HG02759 (cell line): ENCODE data around the gene PRKCD.

ENCODE experiments used
- ATAC-seq: cut with Tn5 transposase; IDR thresholded peaks from one replicate; pipeline ENCODE4 v1.9.1; 2021; ENCODE audit warnings: mild to moderate bottlenecking, moderate library complexity; ENCODE audit not compliant: unreplicated experiment

The PRKCD gene

DNA sequence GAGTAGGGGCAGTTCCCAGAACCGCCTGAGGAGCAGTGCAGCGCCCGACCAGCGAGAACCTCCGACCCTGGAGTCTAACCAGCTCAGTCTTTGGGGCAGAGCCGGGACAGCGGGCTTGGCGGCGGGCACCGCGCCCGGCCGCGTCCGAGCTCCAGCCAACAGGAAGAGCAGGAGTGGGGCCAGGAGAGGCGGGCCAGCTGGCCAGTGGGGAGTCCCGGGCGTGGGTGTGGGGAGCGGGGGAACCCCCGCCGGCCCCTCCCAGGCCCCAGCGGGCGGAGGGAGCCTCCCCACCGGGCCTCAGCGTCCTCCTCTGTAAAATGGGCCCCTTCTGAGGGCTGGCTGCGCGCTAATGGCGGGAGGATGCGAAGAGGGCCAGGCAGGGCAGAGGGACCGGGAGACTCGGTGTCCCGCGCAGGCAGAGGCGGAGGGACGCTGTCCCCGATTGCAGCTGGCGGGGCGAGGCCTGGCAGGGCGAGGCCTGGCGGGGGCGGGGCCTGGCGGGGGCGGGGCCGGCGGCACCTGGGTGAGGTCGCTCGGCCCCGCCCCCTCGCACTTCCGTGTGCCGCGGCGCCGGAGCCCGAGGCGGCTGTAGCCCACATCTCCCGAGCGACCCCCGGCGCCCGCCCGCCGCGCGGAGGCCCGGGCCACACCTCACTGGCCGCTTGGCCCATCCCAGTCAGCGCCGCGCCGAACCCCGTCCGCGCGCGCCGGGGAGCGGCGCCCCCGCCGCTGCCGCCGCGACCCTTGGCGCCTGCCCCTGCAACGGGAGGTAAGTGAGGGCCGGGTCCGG, at the start of gene PRKCD:
Gene PRKCD, plus strand, starts transcription at position 550 of the 790 bp plus-strand sequence. CDS start 17,214 bp downstream, outside the sequence.
- peak; percentile 60 for ATAC-seq

DNA sequence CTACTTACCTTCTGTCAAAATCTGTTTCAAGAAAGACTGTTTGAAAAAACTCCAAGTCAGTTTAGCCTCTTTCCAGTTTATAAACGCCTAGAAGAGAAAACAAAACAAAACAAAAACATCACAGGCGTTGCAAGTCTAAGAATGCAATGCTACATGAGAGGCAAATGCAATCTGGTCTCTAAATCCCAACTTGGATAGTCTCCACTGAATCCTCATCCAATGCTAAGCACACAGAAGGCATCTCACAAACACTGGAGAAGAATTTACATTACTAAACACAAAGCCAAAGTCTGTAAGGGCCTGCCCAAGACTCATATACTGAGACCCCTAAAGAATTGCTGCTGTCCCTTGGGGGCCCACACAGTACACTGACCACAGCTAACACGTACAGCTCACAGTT, 49.2 kb upstream of the PRKCD start:
- no peak for ATAC-seq

DNA sequence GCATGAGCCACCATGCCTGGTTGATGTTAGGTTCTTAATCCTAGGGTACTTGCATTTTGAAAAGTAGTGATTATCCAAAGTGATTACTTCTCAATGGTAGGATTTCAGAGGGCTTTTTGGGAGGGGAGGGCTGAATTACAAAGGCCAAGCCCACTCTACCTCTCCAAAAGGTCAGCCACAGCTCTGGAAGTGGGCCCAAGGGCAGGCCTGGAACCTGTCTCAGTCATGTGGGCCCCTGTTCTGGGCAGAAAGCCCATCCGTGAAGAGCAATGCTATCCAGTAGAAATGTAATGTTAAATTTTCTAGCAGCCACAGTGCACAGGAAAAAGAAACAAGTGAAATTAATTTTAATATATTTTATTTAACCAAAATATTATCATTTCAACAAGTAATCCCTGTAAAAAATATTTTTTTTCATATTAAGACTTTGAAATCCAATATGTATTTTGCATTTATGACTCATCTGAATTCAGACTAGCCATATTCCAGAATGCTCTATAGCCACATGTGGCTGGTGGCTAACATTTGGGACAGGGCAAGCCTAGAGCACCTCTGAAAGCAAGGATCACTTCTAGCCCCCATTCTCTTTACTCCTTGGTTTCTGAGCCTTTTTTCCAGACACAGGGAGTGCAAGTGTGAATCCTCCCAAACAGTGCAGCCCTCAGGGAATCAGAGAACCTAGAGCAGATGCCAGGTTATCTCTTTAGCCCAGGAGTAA, 47.6 kb upstream of the PRKCD start:
- no peak for ATAC-seq

DNA sequence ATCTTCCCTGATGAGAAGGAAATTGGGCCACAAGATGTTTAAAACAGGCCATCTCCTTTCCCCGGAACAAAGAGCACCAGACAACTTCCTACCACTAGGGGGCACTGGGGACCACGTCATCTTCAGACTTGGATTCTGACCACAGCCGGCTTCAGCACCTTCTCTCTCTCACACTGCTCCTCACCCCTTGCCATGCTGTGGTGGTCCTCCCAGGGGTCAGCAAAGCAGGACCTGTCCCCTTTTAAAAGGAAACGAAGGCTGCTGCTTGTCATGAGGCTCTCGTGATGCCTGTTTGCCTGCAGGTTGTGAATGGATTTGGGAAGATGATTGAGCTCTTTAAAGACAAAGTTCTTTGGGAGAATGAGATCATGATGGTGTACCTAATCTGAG, 47.0 kb upstream of the PRKCD start:
- ATAC-seq: peak; percentile 67

DNA sequence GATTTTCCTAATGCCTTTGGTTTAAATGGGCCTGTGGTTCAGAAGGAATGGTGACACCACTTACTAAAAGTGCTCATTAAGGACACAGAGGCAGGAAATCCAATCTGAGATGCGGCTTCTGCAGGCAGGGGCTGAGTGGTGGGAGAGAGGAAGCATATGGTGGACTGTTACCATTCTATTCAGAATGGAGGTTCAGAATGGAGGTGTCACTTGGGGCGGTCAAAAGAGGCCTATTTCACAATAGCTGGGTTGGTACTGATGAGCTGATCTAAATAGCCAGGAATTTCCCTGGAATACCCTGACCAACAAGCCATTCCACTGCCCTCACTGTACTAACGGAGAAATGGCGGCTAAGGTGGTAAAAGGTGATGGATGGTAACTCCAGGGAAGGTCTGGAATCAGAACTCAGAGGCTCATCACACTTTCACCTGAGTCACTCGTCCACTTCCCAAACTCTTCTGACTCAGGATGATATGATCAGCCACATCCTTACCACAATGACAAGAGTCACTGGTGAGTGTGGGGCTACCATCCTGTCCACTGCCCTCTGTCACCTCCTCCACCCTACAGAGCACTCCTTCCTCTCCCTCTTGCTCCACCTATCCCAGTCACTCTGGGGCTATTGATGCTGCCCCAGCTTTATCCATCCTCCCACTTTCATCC, 46.5 kb upstream of the PRKCD start:
- ATAC-seq: no peak

DNA sequence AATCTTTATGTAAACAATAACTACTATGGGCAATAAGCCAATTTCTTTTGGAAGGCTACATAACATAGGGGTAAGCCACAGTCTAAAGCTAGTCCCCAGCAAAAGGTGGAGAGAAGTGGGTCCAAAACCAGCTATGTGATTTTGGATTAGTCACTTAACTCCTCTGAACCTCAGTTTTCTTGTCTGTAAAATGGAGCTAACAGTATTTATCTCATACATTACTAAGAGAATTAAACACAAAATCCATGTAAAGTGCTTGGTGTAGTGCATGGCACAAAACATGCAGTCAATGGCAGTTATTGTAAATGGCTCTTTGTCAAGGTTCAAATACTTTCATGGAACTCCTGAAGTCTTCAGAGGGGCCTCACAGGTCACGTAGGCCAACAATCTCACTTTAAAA, 44.1 kb upstream of the PRKCD start:
- no peak for ATAC-seq

DNA sequence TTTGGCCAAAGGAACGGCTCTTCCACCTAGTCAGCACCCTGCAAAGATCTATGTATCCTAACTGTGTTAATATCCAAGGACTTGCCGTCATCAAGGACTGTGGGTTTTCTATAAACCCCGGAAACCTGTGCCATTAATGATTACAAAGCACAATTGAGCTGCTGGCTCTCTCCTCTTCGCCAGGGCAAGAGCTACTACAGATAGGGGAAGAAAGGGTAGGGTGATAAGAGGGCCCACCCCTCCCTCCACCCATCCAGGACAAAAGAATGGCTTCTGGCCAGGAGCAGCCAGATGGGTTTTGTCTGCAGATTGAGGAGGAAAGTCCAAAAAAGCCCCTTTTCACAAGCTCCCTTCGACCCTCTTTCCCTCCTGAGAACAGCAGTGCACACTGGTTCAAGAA, 40.7 kb upstream of the PRKCD start:
- no peak for ATAC-seq

DNA sequence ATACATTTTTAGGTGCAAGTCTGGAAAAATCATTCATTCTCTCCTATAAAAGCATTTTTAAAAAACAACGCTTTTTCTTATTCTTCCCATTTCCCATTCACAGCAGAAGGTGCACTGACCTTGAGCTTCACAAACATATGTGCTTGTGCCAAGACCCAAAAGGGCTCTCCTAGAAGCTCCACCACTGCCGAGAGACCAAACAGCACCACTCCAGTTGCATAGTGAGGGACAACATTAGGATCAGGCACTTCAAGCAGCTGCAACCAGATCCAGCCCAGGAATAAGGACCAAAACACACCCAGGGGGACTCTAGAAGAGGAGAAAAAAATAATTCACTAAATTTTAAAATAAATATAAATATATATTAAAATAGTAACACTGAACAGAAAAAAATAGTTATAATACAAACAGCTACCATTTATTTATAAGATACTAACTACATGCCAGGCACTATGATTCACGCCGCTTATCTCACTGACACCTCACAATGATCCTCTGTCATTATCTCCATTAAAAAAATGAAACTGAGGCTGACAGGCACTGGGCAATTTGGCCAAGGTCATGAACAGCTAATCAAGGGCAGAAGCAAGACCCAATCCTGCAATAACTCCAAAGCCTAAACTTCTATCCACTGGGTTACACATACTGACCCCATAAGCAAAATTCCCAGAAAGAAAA, 38.6 kb upstream of the PRKCD start:
- ATAC-seq: no peak

DNA sequence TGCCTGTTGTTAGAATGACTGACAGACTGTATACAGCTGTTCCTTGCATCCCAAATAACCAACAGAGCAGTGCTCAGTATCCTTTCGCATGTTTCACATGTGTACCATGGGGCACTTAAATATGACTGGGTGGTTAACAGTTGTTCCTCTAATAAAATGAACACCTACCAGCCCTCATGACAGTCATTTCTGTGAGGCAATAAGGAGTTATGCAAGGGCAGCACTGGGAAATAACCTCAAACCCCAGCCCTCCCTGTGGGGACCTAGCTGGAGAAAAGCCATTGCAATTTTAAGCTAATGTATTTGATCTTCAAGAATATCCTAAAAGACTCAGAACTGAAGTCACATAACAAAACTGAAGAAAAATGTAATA, 38.1 kb upstream of the PRKCD start:
- no peak for ATAC-seq

DNA sequence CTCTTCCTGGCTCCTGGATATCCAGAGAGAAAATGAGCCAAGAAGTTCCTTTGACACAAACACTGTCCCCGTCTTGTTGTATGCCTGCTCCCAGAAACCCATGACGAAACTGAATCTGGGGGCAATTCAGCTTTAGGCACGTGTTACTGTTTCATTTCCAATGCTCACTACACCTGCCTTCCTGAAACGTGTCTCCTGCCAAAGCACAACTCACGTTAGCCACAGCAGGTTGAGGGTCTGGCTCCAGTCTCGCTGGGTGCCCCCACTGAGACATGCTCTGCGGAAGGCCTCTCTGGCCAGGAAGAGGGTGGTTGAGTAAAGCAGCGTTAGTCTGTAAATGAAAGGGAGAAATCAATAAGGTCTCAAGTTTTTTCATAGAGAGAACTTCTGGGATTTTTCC, 37.5 kb upstream of the PRKCD start:
- ATAC-seq: no peak

DNA sequence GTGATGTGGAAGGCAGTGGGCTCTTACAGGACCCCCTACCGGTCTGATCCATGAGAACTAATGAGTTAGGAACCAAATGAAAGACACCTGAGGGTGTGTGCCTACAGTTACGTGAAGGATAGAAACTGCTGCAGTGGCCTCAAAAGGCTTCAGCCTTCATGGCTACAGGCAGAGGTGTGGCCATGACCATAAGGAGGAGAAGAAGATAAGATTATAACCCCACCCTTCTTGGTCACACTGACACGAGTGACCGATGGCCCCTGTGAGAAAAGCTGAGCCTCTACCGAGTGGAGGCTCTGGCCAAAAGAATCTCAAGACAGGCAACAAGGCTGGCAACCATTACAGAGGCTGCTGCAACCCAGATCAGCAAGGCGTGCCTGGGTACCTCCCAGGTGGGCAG, 37.1 kb upstream of the PRKCD start:
- ATAC-seq: no peak

DNA sequence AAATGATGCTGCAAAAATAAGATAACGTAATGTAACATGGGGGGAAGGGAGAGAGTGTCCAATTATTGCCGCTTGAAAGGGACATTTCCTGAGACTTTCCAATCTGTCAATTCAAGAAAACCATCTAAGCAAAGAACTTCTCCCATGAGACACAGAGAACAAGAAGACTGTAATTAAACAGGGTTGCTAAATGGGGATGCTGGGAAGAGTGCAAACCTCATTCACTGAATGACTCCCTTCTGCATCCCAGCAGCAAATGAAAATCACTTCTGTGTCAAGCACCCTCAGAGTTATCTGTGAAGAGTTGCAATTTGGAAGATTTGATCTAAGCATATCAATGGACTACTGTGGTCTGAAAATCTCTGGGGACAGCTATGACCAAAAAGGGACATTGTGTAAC, 34.4 kb upstream of the PRKCD start:
- no peak for ATAC-seq

DNA sequence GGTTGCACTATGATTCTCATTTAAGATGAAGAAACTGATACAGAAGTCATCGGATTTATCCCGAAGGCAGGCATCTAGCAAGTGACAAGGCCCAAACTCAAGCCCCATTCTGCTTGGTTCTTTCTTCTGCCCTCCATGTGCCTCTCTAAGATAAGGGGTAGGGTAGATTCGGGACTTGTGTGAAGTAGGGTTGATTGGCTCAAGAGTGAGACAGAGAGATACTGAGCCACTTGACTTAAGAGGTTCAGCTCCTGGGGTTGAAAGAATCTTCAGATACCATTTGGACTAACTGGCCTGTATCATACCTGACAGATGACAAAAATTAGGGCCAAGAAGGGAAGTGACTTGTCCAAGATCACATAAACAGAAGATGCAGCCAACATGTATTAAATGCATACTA, 31.7 kb upstream of the PRKCD start:
- ATAC-seq: no peak

DNA sequence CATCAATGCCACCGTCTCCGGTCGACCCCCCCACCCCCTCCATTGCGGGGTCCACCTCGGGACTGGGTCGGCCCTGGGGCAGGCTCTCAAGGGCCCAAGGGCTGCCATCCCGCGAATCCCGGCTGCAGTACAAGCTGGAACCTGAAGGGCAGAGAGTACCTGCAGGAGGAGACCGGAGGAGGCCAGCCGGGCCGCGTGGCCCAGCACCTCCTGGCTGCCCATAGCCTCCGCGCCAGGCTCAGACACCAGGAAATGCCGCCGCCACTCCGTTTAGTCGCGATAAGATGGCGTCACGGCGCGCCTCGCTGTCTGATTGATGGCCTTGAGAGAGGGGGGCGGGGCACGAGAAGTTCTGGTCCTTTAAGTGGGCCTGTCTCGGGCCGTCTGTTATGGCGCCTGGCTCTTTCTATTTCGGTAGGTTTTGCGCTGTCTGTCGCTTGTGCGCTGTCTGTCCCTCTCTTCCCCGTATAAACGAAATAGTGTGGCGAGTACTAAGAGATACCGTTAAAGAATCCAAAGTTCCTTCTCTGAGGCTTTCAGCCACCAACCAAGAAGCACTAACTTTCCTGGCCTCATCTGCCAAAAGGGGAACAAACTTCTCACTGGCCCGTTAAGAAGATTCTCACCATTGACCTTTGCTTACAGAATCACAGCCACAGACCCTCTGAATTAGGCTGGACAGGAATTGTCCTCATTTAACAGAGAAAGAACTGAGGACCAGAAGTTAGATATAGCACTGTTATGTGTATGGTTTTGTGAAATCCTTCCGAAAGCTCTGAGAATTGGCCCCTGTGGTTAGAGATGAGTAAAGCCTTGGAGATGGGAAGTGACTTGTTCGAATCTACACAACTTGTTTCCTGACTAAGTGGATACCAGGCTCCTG, 30.6 kb upstream of the PRKCD start, which contains the start of gene RFT1:
Gene RFT1, minus strand, starts transcription at position 257 of the 883 bp plus-strand sequence. Its CDS starts 35 bp downstream, at position 222.
- peak; percentile 86 for ATAC-seq

DNA sequence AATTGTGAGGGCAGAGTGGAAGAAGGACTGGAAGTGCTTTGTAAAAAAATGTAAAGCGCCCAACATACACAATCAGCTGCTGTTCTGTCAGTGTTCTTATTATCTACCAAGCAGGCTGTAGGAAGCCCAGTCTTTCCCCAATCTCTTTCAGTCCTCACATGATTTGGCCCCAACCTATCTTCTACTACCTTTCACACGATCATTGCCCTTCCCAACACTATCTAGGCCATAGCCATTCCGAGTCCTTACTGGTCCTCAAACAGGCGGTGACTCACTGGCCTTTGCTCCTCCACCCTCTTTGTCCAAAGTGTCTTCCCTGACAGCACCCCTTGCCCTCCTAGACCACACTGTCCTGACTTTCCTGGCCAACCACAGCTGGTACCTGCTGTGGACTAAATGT, 29.9 kb upstream of the PRKCD start:
- ATAC-seq: no peak

DNA sequence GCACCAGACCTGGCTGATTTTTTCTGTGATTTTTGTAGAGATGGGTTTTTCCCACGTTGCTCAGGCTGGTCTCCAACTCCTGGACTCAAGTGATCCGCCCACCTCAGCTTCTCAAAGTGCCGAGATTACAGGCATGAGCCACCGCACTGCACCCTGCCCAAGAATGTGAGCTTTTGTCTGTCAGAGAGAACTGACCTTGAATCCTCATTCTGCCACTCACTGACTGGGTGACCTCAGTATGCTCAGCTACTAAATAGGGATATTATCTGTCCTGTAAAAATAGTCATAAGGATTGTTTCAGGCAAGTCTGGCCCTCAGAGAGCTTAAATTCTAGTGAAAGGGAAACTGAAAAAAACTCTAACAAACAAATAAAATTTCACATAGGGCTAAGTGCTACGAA, 28.7 kb upstream of the PRKCD start:
- no peak for ATAC-seq

DNA sequence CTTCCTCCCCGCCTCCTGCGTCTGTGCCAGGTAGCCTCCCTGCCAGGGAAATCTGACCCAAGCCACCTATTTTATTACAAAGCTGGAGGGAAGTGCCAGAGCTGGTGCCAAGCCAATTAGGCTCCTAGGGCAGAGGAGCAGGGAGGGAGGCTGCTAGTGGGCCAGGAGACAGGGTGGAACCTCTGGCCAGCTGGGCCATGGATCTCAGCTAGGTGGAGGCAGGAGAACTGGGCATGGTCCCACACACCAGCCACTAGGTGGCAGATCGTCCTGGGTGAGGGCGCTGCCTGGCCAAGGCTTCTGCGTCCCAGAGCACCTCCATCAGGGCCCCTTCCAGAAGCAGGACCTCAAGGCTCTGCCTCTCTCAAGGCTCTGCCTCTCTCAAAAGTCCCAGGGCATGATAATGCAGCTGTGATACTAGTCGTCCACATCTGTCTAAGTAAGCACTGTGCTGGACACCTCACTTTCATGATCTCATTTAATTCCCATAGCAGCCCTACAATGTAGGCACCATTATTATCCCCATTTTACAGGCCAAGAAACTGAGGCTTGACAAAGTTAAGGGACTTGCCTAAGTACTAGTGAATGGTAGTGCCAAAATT, 26.3 kb upstream of the PRKCD start:
- ATAC-seq: peak; percentile 54

DNA sequence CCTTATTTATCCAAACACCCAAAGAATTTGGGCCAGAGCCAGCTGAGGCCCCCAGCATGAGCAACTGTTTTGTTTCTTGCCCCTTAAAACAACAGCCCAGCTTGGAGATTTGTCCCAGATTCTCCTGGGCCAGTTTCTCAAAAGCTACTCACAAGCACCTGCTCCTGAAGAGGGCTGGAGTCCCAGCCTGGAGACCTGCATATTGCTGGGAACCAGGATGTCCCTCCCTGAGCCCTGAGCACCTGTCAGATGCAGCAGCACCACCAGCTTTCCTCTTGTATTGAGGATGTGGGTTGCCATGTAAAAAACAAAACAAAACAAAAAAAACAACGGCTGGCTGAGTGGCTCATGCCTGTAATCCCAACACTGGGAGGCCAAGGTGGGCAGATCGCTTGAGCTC, 23.8 kb upstream of the PRKCD start:
- ATAC-seq: no peak

DNA sequence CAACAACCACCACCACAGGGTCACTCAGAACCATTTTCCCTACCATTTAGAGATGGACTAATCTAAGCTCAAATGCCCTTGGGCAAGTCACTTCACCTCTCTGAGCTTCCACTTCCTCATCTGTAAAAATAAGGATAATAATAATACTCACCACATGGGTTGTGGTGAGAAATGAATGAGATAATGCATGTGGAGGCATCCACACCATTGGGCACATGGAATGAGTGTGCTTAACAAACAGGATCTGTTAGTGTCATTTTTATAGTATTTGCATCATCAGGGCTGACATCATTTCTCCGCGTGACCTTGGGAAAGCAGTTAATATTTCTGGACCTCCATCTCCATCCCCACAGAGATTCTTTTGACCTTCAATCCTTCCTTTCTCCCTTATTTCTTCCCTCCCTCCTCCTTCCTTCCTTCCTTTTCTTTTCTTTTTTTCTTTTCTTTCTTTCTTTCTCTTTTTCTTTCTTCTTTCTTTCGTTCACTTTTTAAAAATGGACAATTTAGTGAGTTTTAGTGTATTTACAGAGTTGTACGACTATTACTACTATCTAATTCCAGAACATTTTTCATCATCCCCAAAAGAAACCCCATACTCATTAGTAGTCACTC, 23.1 kb upstream of the PRKCD start:
- ATAC-seq: no peak
